Fibroblast of lung (primary cell): Measurements from ENCODE around the gene ACAD11.

Source experiments
- CTCF ChIP-seq, 2 donors: IDR thresholded peaks in 1 of 2; conservative IDR thresholded peaks in 1 of 2; 1 replicate in 1 of 2; 2 replicates in 1 of 2; pipeline ENCODE4 v1.5.1; 2011 to 2012; ENCODE audit warnings: low read length in 2 of 2, control low read depth in 1 of 2, inconsistent platforms in 1 of 2, low read depth in 1 of 2, mild to moderate bottlenecking in 1 of 2
- EZH2 ChIP-seq: IDR thresholded peaks from 2 replicates; pipeline ENCODE4 v1.5.1; 2012; ENCODE audit warnings: low read length, control low read depth, mild to moderate bottlenecking; ENCODE audit errors: missing control alignments

- TF ChIP-seq CTCF (conservative IDR thresholded peaks at IDR 0.05 in 1 of 2, IDR thresholded peaks at IDR 0.05 in 1 of 2; ENCODE audit: low read depth in 1 of 2, low read length in 2 of 2) (no peak), EZH2 (no peak)
Measured at GRCh38 chr3:132598181-132598580, 61.4 kb downstream of the ACAD11 start.
